NCI-H82 treated with DMSO at 0.1 percent for 48 hours (cell line): ENCODE data around the gene RMI2.
A peak's percentile ranks its signal among the peaks of the same experiment; 100 is the strongest.
"Not testable (repeated sequence)": the region's sequence is repeated elsewhere in the genome, so short reads cannot be mapped to it uniquely, and the experiment has no call there.

Experiments used
- DNase-seq: peaks from one replicate; lab custom pipeline; 2025; ENCODE audit not compliant: unreplicated experiment; lab: John Stamatoyannopoulos, UW

Gene RMI2

DNA sequence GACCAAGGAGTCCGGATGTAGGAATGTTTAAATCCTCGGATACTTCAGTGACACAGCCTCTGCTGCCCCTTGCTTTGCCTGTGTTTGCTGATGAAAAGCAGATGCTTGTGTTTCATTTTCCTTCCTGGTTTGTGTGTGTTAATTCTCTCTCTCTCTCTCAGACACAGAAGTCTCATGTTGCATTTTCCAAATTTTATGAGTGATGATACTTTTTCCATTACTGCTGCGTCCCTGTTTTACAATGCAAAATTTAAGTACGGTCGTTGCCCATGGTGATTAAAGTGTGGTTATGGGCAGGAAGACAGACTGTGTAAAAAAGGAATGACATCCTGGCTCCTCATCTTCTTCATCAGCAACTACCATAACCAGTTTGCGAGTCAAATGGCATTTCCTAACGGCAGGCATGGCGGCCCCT is 5.7 kb downstream of the RMI2 start:
- no peak for DNase-seq

DNA sequence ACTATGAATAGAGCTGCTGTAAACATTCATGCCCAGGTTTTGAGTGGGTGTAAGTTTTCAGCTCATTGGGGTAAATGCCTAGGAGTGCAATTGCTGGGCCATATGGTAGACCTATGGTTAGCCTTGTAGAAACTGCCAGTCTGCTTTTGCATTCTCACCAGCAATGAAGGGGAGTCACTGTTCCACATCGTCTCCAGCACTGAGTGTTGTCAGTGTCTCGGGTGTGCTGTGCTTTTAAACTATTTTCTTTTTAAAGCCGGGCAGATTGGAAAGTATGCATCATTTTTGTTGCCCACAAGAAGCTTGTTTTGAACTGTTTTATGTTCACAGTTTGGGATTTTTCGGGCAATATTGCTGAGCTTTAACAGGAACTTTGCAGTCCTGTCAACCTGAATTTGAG is 7.9 kb downstream of the RMI2 start:
- no peak for DNase-seq

- no peak for DNase-seq
Observed at GRCh38 chr16:11354407-11354732, 9.1 kb downstream of the RMI2 start.

DNA sequence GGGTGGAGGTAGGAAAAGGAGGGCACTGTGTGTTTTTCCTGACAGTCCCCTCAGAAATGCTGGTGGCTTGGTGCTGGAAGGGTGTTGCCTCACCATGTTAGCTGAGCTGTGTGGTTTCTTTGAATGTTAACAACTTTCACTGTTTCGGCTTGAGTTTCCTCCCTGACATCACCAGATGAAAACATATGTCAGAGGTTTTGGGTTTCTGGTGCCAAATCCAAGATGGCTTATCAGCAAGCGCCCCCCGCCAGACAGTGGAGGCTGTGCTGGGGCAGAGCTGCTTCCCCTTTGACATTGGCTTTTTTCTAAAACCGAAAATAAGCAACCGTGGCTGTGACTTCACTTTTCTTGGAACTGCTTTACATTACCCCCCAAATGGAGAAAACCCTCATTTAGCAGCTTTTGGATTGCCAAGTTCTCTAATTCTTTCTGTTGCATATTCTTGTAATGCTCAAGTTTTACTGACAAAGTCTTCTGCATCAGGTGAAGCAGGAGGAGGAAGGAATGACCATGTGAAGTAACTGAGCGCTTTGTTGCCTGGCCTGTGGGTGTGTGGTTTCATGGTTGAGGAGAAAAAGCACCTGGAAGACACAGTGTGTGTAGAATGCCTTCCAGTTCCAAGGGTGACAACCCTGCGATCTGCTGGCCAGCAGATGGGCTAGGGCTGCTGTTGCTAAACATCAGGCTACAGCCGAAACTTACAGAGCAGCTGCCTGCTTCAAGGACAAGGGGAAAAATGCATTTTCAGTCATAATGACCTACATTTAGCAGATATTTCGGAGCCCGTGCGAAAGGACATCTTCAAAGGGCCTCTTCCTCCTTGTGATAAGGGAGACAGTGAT is 9.7 kb downstream of the RMI2 start:
- no peak for DNase-seq

GRCh38 chr16:11355862-11356261 is 10.6 kb downstream of the RMI2 start:
- DNase-seq: no peak

- DNase-seq: peak; percentile 4
Observed at GRCh38 chr16:11356573-11357331, 11.5 kb downstream of the RMI2 start.

GRCh38 chr16:11358531-11358930 is 13.3 kb downstream of the RMI2 start:
- DNase-seq: no peak

DNA sequence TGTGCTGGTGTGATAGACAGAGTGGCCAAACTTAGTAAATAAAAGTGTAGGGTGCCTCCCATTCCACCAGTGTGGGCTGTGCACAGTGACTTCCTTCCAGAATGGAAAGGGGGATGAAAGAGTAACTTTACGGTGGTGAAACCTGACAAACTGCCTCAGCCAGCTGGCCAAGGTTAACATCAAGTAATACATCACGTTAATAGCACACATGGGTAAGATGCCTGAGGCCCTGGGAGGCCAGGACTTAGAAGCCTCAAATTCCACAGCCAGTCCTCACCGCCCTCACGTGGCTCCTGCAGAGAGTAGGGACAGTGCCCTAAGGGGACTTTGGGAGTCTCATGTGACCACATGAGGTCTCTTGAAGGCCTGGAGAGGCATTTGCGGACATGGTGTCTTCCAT is 14.1 kb downstream of the RMI2 start:
- DNase-seq: no peak

DNA sequence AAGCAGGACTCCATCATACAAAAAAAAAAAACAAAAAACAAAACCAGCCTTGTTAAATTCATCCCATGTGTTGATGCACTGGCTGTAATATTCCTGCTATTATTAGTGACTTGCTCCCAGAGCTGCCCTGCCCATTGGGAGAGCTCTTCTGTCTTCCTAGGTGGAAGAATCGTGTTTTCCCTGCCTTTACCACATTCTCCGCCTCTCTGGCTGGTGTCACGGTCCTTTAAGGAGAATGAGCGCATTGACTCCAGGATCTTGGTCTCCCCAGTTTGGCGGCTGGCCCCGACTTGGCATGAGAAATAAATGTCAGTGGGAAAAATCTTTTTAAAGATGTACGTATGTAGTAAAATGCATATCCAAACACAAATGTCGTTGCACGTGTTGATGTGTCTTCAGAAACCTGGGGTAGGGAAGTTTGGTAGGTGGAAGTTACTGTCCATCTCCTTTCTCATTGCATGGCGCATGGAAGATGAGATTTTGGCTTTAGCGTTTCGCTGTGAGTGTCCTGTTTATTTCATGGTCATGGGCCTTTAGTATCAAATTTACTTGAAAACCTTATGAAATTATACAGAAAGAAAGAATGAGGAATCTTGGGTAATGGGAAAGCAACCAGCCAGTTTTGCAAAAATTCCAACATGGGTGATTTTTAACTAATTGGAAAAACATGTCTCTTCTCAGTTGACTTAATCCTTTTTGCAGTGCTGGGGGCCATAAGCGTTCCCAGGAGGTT is 15.5 kb downstream of the RMI2 start:
- no peak for DNase-seq

- no peak for DNase-seq
Observed at GRCh38 chr16:11361701-11362451, 16.6 kb downstream of the RMI2 start.

DNA sequence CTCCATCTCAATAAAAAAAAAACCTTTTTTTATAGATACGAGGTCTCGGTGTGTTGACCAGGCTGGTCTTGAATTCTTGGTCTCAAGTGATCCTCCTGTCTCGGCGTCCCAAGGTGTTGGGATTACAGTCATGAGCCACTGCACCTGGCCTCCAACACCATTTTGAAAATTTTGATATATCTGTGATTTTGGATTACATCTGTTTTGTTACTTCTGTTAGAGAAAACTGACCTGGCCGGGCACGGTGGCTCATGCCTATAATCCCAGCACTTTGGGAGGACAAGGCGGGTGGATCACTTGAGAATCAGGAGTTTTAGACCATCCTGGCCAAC is 18.6 kb downstream of the RMI2 start:
- no peak for DNase-seq

DNA sequence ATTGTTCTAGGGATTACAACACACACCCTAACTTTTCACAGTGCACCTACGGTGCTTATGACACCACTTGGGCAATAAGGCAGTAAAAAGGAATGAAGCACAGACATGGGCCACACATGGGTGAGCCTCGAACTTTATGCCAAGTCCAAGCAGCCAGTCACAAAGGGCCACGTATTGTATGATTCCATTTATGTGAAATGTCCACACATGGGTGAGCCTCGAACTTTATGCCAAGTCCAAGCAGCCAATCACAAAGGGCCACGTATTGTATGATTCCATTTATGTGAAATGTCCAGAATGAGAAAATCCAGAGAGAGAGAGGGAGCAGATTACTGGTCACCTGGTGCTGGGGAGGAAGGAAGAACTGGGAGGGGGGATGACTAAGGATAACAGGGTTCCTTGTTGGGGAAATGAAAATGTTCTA is 22.2 kb downstream of the RMI2 start:
- DNase-seq: no peak

DNA sequence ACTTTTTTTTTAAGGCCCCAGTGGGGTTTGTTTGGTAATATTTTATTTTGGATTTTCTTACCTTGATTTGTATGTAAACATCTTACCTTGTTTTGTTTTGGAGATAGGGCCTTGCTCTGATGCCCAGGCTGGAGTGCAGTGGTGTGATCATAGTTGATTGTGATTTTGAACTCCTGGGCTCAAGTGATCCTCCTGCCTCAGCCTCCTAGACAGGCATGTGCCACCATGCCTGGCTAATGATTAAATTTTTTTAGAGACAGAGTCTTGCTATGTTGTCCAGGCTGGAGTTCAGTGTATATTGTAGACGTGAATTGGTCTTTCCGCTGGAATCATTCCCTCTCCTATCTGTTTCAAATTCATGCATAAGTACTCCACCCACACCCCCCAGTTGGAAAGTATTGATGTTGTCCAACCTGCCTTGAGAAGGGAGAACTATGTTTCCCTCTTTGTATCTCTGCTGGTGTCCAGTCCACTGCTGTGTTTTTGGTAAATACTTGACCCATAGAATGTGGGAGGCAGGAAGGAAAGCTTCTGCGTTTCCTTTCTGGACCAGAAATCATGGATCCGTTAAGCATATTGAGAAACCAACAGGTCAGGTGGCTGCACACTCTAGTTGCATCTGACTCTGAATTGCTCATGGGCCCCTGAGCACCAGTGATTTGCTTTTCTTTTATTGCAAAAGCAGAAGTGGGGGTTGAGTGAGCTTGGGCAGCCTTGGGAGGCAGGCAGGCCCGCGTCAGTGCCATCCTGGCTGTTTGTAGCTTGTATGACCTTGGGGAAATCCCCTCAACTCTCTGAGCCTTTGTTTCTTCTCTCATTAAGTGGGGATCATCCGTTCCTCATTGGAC is 25.0 kb downstream of the RMI2 start:
- no peak for DNase-seq

GRCh38 chr16:11370932-11371279 is 25.6 kb downstream of the RMI2 start:
- DNase-seq: not testable (repeated sequence)

DNA sequence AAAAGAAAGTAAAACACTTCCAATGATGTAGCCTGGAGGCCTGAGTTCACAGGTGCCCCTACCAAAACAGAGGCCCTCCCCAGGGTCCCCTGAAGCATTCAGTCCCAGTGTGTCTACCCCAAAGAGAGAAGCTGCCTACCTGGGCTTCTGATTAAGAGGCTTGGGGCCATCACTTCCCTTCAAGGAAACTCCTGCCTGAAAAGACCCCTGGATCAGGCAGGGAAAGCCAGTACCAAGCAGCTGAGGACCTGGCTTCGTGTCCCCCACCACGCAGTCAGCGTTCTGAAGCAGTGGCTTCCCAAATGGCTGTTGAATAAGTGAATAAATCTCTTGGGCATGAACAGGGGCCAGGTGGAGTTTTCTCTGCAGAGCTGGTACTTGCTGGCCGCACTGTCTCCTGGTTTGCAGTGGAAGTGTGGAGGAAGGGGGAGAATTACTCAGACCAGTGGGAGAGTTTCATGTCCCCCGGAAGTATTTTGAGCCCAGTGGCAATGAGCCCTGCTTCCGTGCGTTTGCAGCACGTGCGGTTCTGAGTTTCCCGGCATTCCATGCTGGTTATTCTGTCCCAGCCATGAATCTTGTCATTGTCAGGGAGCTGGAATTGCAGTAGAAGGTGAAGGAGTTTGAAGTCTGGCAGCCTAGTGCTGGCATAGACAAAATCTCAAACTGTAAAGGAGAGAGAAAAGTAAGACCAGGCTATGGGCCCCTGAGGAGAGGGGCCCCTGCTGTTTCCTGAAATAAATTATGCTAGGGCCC is 27.0 kb downstream of the RMI2 start:
- DNase-seq: no peak

GRCh38 chr16:11372829-11373306 is 27.6 kb downstream of the RMI2 start:
- no peak for DNase-seq

DNA sequence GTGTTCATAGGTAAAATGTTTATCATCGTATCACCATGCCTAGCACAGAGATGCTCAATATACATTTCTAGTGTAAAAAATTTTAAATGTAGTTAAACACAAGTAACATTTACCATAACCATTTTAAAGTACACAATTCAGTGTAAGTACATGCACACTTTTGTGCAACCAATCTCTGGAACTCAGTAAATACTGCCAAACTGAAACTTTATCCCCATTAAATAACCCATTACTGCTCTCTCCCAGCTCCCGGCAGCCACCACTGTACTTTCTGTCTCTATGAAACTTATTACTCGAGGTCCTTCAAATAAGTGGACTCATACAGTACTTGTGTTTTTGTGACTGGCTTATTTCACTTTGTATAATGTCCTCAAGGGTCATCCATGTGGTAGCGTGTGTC is 29.0 kb downstream of the RMI2 start:
- DNase-seq: no peak

GRCh38 chr16:11377154-11377553 is 31.9 kb downstream of the RMI2 start:
- DNase-seq: no peak

DNA sequence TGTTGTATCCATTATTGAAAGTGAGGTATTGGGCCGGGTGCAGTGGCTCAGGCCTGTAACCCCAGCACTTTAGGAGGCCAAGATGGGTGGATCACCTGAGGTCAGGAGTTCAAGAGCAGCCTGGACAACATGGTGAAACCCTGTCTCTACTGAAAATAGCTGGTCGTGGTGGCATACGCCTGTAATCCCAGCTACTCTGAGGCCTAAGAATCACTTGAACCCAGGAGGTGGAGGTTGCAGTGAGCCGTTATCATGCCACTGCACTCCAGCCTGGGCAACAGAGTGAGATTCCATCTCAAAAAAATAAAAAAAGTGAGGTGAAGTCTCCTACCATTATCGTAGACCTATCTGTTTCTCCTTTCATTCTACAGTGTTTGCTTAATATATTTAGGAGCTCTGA is 33.7 kb downstream of the RMI2 start:
- not testable (repeated sequence) for DNase-seq

- no peak for DNase-seq
Observed at GRCh38 chr16:11379420-11379819, 34.2 kb downstream of the RMI2 start.
